SIG-M5 treated with dmso at 0.1 percent for 504 hours (cell line): ENCODE data around the gene C12orf75.
"Not testable (repeated sequence)": the region's sequence is repeated elsewhere in the genome, so short reads cannot be mapped to it uniquely, and the experiment has no call there.

ENCODE experiments used
- DNase-seq: peaks from one replicate; lab custom pipeline; 2025; ENCODE audit not compliant: unreplicated experiment; lab: John Stamatoyannopoulos, UW

The C12orf75 gene

GRCh38 chr12:105334582-105334981 is 4.1 kb downstream of the C12orf75 start:
- no peak for DNase-seq

GRCh38 chr12:105335856-105336255 is 5.4 kb downstream of the C12orf75 start:
- DNase-seq: peak; percentile 77

- no peak for DNase-seq
These were observed 5.9 kb downstream of the C12orf75 start for GRCh38 chr12:105336411-105336810.

- DNase-seq: peak; percentile 90
These were observed 6.9 kb downstream of the C12orf75 start for GRCh38 chr12:105337391-105337790.

- no peak for DNase-seq
These were observed 8.5 kb downstream of the C12orf75 start for GRCh38 chr12:105338966-105339365.

GRCh38 chr12:105341010-105341409 is 10.5 kb downstream of the C12orf75 start:
- DNase-seq: no peak

GRCh38 chr12:105341620-105342019 is 11.1 kb downstream of the C12orf75 start:
- DNase-seq: not testable (repeated sequence)

- DNase-seq: no peak
These were observed 12.0 kb downstream of the C12orf75 start for GRCh38 chr12:105342464-105342863.

GRCh38 chr12:105343836-105344235 is 13.3 kb downstream of the C12orf75 start:
- no peak for DNase-seq

GRCh38 chr12:105347499-105347898 is 17.0 kb downstream of the C12orf75 start:
- DNase-seq: no peak

- DNase-seq: no peak
These were observed 17.7 kb downstream of the C12orf75 start for GRCh38 chr12:105348142-105348541.

- DNase-seq: no peak
These were observed 18.1 kb downstream of the C12orf75 start for GRCh38 chr12:105348561-105348960.

GRCh38 chr12:105349138-105349537 is 18.6 kb downstream of the C12orf75 start:
- DNase-seq: no peak

GRCh38 chr12:105351523-105351922 is 21.0 kb downstream of the C12orf75 start:
- DNase-seq: no peak

- DNase-seq: no peak
These were observed 21.6 kb downstream of the C12orf75 start for GRCh38 chr12:105352052-105352451.

GRCh38 chr12:105352940-105353635 is 22.6 kb downstream of the C12orf75 start:
- no peak for DNase-seq

GRCh38 chr12:105355752-105356151 is 25.3 kb downstream of the C12orf75 start:
- DNase-seq: no peak

- DNase-seq: no peak
These were observed 26.7 kb downstream of the C12orf75 start for GRCh38 chr12:105357162-105357691.

- DNase-seq: peak; percentile 90
These were observed 28.3 kb downstream of the C12orf75 start for GRCh38 chr12:105358789-105359188.

GRCh38 chr12:105359856-105360255 is 29.4 kb downstream of the C12orf75 start:
- no peak for DNase-seq

- no peak for DNase-seq
These were observed 33.4 kb downstream of the C12orf75 start for GRCh38 chr12:105363890-105364289.

GRCh38 chr12:105365231-105365630 is 34.7 kb downstream of the C12orf75 start:
- no peak for DNase-seq
